Dermis blood vessel endothelial cell (primary cell): Measurements from ENCODE around the gene COL18A1. TPM values are rescaled to one million over a fixed set of nuclear protein-coding genes. Genes with fewer than 3 reads are reported as not detected.
"Not testable (repeated sequence)": the region's sequence is repeated elsewhere in the genome, so short reads cannot be mapped to it uniquely, and the experiment has no call there.

Experiments
- DNase-seq: peaks from one replicate; pipeline ENCODE4 v3.0.0; 2010
- total RNA-seq: library from RNA; depleted of rRNA; stranded (reverse); fragments of >200 nt; gene quantifications from 2 replicates; pipeline ENCODE4 v1.2.3, GENCODE V29; 2014

The COL18A1 gene
- total RNA-seq, 1 donor from 2014 or later: 309 TPM

DNA sequence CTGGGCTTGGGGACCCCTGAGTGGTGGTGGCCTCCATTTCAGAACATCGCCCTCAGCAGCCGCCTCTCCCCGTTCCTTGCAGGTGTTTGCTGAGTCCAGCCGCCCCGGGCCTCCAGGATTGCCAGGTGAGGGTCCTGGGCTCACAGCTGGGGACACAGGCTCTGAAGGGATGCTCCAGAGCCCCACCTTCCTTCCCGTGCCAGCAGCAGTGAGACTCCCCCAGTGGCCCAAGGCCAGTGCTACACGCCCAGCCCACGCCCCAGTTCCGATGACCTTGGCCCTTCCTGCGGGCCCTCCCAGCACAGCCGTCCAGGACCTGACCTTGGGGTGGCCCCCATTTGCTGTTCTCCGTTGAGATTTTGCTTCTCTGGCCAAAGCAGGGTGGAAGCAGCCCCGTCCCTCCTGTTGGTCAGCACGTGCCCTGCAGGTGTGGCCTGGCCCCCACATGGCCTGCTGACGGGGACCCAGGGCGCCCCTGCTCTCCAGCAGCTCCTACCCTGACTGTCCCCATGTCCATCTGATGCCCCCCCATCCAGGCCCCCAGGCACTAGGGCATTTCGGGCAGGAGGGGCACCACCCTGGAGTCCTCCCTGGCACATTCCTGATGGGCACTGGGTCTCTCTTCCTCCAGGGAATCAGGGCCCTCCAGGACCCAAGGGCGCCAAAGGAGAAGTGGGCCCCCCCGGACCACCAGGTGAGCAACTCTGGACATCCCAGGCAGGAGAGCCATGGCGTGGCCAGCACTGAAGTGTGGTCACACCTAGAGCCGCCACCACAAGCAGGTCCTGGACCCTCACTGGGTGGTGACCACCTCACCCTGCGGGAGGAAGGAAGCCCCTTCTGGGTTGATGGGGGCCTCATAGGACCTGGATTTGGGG lies 92.2 kb downstream of the COL18A1 start:
- DNase-seq: no peak

DNA sequence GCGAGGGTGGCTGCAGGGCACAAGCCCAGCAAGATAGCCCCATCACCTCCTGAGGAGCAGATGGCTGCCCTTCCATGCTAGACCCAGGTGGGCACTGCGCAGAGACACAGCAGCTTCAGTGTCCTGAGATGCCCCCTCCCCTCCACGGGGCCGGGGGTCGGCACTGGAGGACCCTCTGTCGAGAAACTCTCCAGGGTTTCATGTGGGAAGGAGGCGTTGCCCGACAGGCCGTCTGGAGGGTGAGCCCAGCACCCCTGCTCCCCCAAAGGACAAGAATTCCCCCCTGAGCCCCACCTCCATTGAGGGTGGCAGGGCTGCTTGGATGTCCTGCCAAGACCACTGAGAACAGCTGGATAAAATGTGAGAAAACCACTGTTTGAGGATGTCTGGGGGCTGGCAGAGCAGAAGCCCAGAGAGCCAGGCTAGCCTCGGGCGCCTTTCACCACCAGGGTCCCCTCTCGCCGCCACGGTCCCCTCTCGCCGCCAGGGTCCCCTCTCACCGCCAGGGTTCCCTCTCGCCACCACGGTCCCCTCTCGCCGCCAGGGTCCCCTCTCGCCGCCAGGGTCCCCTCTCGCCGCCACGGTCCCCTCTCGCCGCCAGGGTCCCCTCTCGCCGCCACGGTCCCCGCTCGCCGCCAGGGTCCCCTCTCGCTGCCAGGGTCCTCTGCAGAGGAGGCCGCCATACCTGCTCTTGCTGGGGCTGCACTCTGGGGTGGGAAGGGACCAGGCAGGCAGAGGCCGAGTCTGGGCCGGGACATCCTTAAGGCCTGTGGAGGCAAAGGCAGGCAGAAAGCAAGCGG lies 93.1 kb downstream of the COL18A1 start:
- DNase-seq: no peak

DNA sequence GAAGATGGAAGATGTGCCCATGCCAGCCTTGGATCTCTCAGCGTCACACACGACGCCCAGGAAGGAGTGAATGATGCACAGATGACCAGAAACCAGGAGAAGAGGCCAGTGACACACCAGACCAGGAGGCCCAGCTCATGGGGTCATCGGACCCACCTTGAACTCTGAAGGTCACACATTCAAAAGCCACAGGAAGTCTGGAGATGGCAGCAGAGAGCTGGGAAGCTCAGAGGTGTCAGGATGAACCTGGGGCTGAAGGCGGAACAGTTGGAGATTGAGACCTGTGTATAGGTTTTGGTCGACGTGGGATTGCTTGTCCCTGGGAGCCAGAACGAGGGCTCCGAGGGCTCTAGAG lies 93.7 kb downstream of the COL18A1 start:
- DNase-seq: no peak

DNA sequence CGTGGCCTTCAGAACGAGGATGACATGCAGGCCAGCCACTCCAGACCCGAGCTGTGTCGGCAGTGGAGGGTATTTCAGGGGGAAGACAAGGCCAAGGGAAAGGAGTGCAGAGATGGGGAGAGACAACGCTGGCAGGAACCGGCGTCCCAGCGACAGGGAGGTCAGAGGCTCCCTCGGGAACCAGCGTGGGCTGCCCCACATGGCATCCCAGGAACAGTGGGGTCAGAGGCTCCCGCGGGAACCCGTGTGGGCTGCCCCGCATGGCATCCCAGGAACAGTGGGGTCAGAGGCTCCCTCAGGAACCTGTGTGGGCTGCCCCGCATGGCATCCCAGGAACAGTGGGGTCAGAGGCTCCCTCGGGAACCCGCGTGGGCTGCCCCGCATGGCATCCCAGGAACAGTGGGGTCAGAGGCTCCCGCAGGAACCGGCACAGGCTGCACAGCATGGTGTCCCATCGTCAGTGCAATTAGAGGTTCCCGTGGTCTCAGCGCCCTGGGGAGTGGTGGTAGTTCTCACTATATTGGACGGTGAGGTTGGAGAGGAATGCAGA lies 94.3 kb downstream of the COL18A1 start:
- DNase-seq: no peak

GRCh38 chr21:45499970-45500577 lies 95.1 kb downstream of the COL18A1 start:
- DNase-seq: no peak

DNA sequence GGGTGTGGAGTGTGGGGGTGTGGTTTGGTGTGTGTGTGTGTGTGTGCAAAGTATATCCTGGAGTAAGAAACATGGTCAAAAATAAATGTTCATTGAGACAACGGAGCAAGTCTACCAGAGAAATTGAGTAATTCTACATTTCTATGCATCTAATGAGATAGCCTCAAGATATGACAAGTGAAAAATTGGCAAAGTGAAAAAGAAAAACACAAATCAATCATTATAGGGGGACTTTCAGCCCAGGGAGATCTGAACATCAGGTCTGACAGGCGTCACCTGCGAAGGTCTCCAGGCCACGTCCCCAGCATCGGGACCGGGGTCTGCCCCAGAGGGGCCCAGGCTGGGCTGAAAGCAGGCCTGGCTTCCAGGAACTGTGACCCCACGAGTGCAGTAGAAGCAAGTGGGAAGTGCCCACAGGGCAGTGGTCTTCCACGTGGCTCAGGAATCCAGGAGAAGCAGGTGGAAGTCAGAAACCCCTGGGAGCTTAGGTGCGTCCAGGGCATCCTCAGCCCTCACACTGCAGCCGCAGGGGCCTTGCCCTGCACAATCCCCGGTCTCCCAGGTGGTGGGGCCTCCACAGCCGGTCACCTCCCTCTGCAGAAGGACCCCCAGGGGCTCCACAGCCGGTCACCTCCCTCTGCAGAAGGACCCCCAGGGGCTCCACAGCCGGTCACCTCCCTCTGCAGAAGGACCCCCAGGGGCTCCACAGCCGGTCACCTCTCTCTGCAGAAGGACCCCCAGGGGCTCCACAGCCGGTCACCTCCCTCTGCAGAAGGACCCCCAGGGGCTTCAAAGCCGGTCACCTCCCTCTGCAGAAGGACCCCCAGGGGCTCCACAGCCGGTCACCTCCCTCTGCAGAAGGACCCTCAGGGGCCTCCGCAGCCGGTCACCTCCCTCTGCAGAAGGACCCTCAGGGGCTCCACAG lies 96.4 kb downstream of the COL18A1 start:
- DNase-seq: not testable (repeated sequence)

- no peak for DNase-seq
Observed at GRCh38 chr21:45502006-45502345, 97.0 kb downstream of the COL18A1 start.

GRCh38 chr21:45502600-45502999 lies 97.6 kb downstream of the COL18A1 start:
- DNase-seq: no peak

GRCh38 chr21:45503226-45503625 lies 98.3 kb downstream of the COL18A1 start:
- DNase-seq: not testable (repeated sequence)

DNA sequence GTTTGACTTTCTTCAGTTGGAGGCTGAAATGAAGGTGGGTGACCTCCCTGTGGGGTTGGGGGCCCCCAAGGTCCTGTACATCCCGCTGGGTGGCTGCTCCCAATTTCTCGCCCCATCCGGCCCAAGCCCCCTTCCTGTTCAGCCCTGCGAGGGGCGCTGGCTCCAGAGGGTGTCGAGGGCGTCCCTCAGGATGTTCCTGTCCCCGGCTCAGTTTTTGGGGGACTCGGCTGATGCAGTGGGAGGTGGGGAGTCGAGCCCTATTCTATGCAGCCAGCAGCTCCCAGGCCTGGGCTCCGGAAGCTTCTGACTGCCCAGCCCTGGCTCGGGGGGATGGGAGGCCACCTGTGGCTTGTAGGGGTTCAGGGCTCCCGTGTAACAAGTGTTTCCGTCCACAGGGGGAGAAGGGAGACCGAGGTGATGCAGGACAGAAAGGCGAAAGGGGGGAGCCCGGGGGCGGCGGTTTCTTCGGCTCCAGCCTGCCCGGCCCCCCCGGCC lies 99.1 kb downstream of the COL18A1 start:
- no peak for DNase-seq

GRCh38 chr21:45504516-45505415 lies 99.8 kb downstream of the COL18A1 start:
- no peak for DNase-seq

DNA sequence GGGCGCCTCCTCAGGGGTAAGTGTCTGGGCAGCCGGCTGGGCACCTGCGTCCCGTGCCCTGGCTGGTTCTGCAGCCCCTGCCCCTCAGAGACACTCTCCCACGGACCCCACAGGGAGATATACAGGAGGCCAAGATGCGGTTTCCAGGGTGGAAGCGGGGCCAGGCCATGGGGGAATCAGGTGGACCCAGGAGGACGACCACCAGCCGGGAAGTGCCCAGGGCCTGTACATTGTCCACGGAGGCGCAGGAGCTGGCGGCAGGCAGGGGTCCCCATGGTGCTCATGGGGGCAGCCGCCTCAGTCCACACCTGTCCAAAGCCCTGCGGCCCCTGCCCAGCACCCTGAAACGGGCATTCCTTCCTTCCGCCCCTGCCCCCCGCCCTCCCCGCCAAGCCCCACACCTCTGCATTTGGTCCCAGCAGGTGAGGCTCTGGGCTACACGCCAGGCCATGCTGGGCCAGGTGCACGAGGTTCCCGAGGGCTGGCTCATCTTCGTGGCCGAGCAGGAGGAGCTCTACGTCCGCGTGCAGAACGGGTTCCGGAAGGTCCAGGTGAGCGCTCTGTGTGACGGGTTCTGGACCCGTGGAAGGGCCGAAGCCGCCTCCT lies 100.6 kb downstream of the COL18A1 start:
- DNase-seq: no peak

- DNase-seq: no peak
Observed at GRCh38 chr21:45506241-45506817, 101.4 kb downstream of the COL18A1 start.

DNA sequence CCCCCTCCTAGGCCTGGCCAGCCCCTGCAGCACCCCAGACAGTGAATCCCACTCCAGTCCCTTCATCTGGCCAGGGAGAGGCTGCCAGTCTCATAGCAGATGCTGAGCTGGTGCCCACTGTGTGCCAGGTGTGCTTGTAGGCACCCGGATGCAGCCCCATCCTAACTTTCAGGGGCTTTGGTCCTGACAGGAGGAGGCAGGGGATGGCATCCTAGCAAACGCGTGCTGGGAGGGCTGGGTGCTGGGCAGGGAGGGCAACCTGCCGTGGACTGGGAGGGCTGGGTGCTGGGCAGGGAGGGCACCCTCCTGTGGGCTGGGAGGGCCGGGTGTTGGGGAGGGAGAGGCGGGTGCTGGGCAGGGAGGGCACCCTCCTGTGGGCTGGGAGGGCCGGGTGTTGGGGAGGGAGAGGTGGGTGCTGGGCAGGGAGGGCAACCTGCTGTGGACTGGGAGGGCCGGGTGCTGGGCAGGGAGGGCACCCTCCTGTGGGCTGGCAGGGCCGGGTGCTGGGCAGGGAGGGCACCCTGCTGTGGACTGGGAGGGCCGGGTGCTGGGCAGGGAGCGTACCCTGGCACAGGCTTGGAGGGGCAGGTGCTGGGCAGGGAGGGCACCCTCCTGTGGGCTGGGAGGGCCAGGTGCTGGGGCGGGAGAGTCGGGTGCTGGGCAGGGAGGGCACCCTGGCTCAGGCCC lies 102.0 kb downstream of the COL18A1 start:
- DNase-seq: no peak

DNA sequence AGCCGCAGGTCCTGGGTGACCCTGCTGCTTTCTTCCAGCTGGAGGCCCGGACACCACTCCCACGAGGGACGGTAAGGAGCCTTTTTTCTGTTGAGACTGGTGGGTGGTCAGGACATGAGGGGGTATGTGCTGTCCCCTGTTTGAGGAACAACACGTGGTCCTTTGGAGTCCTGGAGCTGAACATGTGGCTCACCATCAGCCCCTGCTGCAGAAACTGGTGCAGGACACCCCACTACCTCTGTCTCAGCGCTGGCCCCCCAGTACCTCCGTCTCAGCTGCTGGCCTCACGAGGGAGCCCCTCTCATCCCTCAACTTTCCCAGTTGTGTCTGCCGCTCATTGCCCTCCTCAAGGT lies 102.5 kb downstream of the COL18A1 start:
- no peak for DNase-seq

- DNase-seq: no peak
Observed at GRCh38 chr21:45507888-45508508, 103.0 kb downstream of the COL18A1 start.

- DNase-seq: no peak
Observed at GRCh38 chr21:45508607-45509565, 103.9 kb downstream of the COL18A1 start.
